A673 (cell line): ENCODE measurements around the gene THEM5. TPM values are rescaled to one million over a fixed set of nuclear protein-coding genes. Genes with fewer than 3 reads are reported as not detected.

Source experiments
- BruUV-seq: library from RNA; stranded (reverse); fragments of 400-500 nt; replicated peaks from 2 replicates; lab custom pipeline; 2021; lab: Mats Ljungman, UMichigan
- CTCF ChIA-PET: fragments of 300-600 bp; sonication (Branson Sonifier 250); formaldehyde crosslinking; loops from one replicate; lab custom pipeline; 2022; ENCODE audit warnings: antibody characterized with exemption; lab: Charles Lee
- POLR2A ChIA-PET: fragments of 300-600 bp; sonication (Branson Sonifier 250); formaldehyde crosslinking; loops from one replicate; lab custom pipeline; 2022; ENCODE audit warnings: antibody characterized with exemption; ENCODE audit not compliant: low non-redundant PET; lab: Charles Lee
- DNase-seq: peaks from one replicate; pipeline ENCODE4 v3.0.0-alpha.2; 2015; ENCODE audit warnings: low spot score
- H3K27ac ChIP-seq: fragments of 200-600 bp; sonication (generic); 2 replicates; pipeline ENCODE4 v1.5.1; 2016; ENCODE audit warnings: mixed run types, low read depth, mild to moderate bottlenecking, mixed read lengths, antibody characterized with exemption, low read length; ENCODE audit not compliant: poor library complexity, severe bottlenecking
- H3K27me3 ChIP-seq: fragments of 200-600 bp; sonication (generic); replicated peaks from 2 replicates; pipeline ENCODE4 v1.6.1; 2017; ENCODE audit warnings: mixed run types, low read depth, mild to moderate bottlenecking, mixed read lengths, antibody characterized with exemption, low read length; ENCODE audit not compliant: insufficient read depth, poor library complexity
- H3K36me3 ChIP-seq: fragments of 200-600 bp; sonication (generic); 2 replicates; pipeline ENCODE4 v1.6.1; 2016; ENCODE audit warnings: mixed run types, mild to moderate bottlenecking, mixed read lengths, antibody characterized with exemption, low read length; ENCODE audit not compliant: insufficient read depth, poor library complexity, severe bottlenecking
- H3K4me1 ChIP-seq: fragments of 200-600 bp; sonication (generic); 2 replicates; pipeline ENCODE4 v1.6.1; 2017; ENCODE audit warnings: mixed run types, mild to moderate bottlenecking, mixed read lengths, antibody characterized with exemption, low read length; ENCODE audit not compliant: insufficient read depth, poor library complexity, severe bottlenecking
- H3K4me3 ChIP-seq: fragments of 200-600 bp; sonication (generic); 2 replicates; pipeline ENCODE4 v1.5.1; 2016; ENCODE audit warnings: low read depth, mixed run types, mild to moderate bottlenecking, mixed read lengths, low read length; ENCODE audit not compliant: poor library complexity, severe bottlenecking
- H3K9me3 ChIP-seq: fragments of 200-600 bp; sonication (generic); 2 replicates; pipeline ENCODE4 v1.6.1; 2016; ENCODE audit warnings: mixed run types, low read depth, mild to moderate bottlenecking, mixed read lengths, antibody characterized with exemption, low read length; ENCODE audit not compliant: poor library complexity, severe bottlenecking
- EZH2 ChIP-seq: fragments of 200-600 bp; sonication (generic); IDR thresholded peaks from 2 replicates; pipeline ENCODE4 v1.6.1; 2017; ENCODE audit warnings: borderline replicate concordance, low read depth, mild to moderate bottlenecking, mixed read lengths, antibody characterized with exemption, low read length; ENCODE audit not compliant: poor library complexity, severe bottlenecking
- intact Hi-C: fragments of 100-400 bp; cut with micrococcal nuclease; formaldehyde crosslinking; loops from one replicate; pipeline ENCODE4 v1.10.0; 2022; ENCODE audit not compliant: unreplicated experiment
- total RNA-seq: library from RNA; stranded (reverse); gene quantifications from 2 replicates; pipeline ENCODE4 v1.2.3, GENCODE V29; 2021
- TF ChIP-seq, protein P1 (sequence below): fragments of 300-800, 200-600 bp; sonication (generic); conservative IDR thresholded peaks from 2 replicates; pipeline ENCODE4 v1.5.1; 2017; ENCODE audit warnings: low read depth, mild to moderate bottlenecking, antibody characterized with exemption, low read length, moderate library complexity, mixed read lengths

THEM5 gene
- total RNA-seq, 1 experiment from 2014 or later = not detected

DNA sequence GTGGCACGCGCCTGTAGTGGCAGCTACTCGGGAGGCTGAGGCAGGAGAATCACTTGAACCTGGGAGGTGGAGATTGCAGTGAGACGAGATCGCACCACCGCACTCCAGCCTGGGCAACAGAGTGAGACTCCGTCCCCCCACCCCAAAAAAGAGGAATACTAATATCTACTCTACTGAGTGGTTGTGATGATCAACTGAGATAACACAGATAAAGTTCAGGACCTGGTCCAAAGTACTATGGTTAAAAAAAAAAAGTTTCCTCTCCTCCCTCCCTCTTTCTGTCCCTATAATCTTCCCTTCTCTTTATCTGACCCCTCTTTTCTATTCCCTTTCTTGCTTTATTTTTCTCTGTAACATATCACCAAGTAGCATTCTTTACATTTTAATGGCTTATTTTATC lies 17.9 kb downstream of the THEM5 start:
- Histone ChIP-seq H3K4me1 (peaks cover 10% of the 10 kb centered on the region), H3K36me3 (no peaks in the 10 kb centered on the region), H3K27me3 (peaks cover 38% of the 10 kb centered on the region), H3K9me3 (no peaks in the 10 kb centered on the region), H3K4me3 (no peak overlapping the region), H3K27ac (no peak overlapping the region)
- no TSS peak for BruUV-seq
- ChIA-PET CTCF (interaction anchor here (0.9 kb wide), 1 partner anchor 53 kb away, joined by 3 read pairs; no protein-coding TSS in a partner anchor), POLR2A (no interaction called here)
- TF ChIP-seq EZH2 = no peak
- TF ChIP-seq, protein P1, sequence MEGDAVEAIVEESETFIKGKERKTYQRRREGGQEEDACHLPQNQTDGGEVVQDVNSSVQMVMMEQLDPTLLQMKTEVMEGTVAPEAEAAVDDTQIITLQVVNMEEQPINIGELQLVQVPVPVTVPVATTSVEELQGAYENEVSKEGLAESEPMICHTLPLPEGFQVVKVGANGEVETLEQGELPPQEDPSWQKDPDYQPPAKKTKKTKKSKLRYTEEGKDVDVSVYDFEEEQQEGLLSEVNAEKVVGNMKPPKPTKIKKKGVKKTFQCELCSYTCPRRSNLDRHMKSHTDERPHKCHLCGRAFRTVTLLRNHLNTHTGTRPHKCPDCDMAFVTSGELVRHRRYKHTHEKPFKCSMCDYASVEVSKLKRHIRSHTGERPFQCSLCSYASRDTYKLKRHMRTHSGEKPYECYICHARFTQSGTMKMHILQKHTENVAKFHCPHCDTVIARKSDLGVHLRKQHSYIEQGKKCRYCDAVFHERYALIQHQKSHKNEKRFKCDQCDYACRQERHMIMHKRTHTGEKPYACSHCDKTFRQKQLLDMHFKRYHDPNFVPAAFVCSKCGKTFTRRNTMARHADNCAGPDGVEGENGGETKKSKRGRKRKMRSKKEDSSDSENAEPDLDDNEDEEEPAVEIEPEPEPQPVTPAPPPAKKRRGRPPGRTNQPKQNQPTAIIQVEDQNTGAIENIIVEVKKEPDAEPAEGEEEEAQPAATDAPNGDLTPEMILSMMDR = no peak
- DNase-seq = no peak
- intact Hi-C loops = loop anchor here (5.0 kb wide), 1 partner anchor 303 kb away; no protein-coding TSS in a partner anchor

- TF ChIP-seq, protein P1 = no peak
- TF ChIP-seq EZH2 = no peak
- CTCF ChIA-PET = no interaction called here
- Histone ChIP-seq H3K36me3 (no peaks in the 10 kb centered on the region), H3K4me3 (no peak overlapping the region), H3K27me3 (peaks cover 25% of the 10 kb centered on the region), H3K27ac (no peak overlapping the region), H3K4me1 (peaks cover 10% of the 10 kb centered on the region), H3K9me3 (no peaks in the 10 kb centered on the region)
- no peak for DNase-seq
- no TSS peak for BruUV-seq
- POLR2A ChIA-PET = no interaction called here
- intact Hi-C loops = no loop called here
These were observed 19.3 kb downstream of the THEM5 start for GRCh38 chr1:151834239-151834638.

DNA sequence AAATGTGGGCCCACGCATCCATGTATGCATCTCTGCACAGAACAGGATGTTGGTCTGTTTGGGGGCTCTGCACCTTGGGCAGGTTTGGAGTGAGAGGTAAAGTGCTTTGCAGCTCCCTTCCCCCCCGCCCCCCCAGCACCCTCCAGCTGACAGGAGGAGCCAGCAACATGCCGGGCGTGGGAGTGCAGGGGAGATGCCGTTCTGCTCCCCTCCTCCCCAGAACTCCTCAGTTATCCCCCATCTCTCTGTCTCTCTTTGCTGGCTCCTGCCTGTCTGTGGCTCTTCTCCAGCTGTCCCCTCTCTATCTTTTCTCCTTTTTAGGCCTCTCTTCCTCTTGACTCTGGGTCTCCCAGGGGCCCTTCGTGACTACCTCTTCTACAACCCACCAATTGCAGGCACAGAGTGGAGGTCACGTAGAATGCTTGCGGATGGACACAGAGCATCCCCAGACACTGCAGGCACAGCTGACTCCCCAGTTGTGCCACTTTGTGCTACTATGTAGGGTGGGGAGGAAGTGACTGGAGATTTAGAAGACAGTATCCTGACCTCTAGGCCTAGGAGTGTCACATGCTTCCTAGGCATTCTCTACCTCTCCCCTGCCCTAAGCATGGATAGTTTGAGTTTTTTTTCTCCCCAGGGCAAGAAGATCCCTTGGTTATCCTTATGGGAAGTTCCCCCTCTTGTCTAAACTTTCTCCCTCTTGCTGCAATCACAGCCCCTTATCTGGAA lies 20.2 kb downstream of the THEM5 start:
- Histone ChIP-seq H3K4me3 (no peak overlapping the region), H3K27me3 (peaks cover 16% of the 10 kb centered on the region), H3K4me1 (peaks cover 7% of the 10 kb centered on the region), H3K36me3 (no peaks in the 10 kb centered on the region), H3K9me3 (no peaks in the 10 kb centered on the region), H3K27ac (no peak overlapping the region)
- intact Hi-C loops = no loop called here
- TF ChIP-seq, protein P1 = no peak
- no peak for TF ChIP-seq EZH2
- no peak for DNase-seq
- ChIA-PET CTCF (no interaction called here), POLR2A (interaction anchor here (0.6 kb wide), 1 partner anchor 20 kb away, joined by 3 read pairs; the partner anchor contains the start of gene THEM5)
- BruUV-seq = no TSS peak
